Measurements from ENCODE around the gene SUPT4H1.

DNA sequence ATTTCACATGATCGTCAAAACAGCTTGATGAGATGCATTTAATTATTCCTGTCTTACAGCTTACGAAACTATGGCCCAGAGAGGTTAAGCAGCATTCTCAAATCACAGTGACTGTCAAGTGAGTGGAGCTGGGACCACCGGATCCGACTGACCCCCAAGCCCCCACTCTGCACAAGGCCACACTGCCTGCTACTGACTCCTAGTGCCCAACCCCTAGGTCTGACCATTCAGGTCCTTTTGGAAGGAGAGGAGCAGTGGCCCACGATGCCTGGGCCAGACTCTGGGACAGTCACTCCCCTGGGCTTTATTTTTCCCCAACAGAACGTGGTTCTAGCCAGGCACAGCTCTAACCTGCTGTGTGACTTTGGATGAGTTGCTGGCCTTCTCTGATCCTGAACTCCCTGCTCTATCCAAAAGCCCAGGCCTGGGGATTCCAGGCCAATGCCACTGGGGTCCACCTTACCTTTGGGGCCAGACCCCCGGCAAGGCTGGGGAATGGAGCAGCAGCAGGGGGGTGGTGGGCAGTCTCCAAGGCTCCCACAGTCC is 33.3 kb downstream of the SUPT4H1 start:
- no peak for TF ChIP-seq POLR2A (IDR thresholded peaks at IDR 0.05)
- TF ChIP-seq, protein P1, sequence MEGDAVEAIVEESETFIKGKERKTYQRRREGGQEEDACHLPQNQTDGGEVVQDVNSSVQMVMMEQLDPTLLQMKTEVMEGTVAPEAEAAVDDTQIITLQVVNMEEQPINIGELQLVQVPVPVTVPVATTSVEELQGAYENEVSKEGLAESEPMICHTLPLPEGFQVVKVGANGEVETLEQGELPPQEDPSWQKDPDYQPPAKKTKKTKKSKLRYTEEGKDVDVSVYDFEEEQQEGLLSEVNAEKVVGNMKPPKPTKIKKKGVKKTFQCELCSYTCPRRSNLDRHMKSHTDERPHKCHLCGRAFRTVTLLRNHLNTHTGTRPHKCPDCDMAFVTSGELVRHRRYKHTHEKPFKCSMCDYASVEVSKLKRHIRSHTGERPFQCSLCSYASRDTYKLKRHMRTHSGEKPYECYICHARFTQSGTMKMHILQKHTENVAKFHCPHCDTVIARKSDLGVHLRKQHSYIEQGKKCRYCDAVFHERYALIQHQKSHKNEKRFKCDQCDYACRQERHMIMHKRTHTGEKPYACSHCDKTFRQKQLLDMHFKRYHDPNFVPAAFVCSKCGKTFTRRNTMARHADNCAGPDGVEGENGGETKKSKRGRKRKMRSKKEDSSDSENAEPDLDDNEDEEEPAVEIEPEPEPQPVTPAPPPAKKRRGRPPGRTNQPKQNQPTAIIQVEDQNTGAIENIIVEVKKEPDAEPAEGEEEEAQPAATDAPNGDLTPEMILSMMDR (IDR thresholded peaks at IDR 0.05 in 8 of 11, conservative IDR thresholded peaks at IDR 0.05 in 3 of 11): no peak

Measured in spleen (tissue), 7 donors.